Psoas muscle (tissue), 8 donors: ENCODE results near the gene TMEM255B. TPM values are rescaled to one million over a fixed set of nuclear protein-coding genes. Genes with fewer than 3 reads are reported as not detected.
A peak's percentile ranks its signal among the peaks of the same experiment; 100 is the strongest.

Source experiments
- ATAC-seq, 4 donors: fragments of 200-7000 bp; cut with Tn5 transposase; one replicate each; pipeline ENCODE4 v1.9.1; 2020; ENCODE audit warnings: moderate library complexity in 3 of 4, mild to moderate bottlenecking in 2 of 4
- DNase-seq, 2 donors: peaks; one replicate each; pipeline ENCODE4 v3.0.0-alpha.2; 2020
- H3K27ac ChIP-seq: fragments of 200-600 bp; one replicate; pipeline ENCODE4 v1.8.0; 2022
- H3K27me3 ChIP-seq, 3 donors: fragments of 200-600 bp in 1 of 3; one replicate each; pipeline versions ENCODE4 v1.6.1 to v1.8.0; 2013 to 2022; ENCODE audit warnings: low read length in 2 of 3, mild to moderate bottlenecking in 2 of 3, moderate library complexity in 1 of 3; ENCODE audit not compliant: insufficient read depth in 3 of 3
- H3K36me3 ChIP-seq, 2 donors: fragments of 200-600 bp in 1 of 2; one replicate each; pipeline versions ENCODE4 v1.6.1 to v1.8.0; 2013 to 2022; ENCODE audit warnings: low read depth in 1 of 2, mild to moderate bottlenecking in 1 of 2, moderate library complexity in 1 of 2; ENCODE audit not compliant: insufficient read depth in 1 of 2
- H3K4me1 ChIP-seq: fragments of 200-600 bp; one replicate; pipeline ENCODE4 v1.8.0; 2022
- H3K4me3 ChIP-seq: fragments of 200-600 bp; one replicate; pipeline ENCODE4 v1.8.0; 2022; ENCODE audit warnings: mild to moderate bottlenecking
- H3K9me3 ChIP-seq: fragments of 200-600 bp; one replicate; pipeline ENCODE4 v1.8.0; 2022
- CTCF ChIP-seq: fragments of 200-600 bp; IDR thresholded peaks from one replicate; pipeline ENCODE4 v1.8.0; 2022; ENCODE audit warnings: antibody characterized with exemption
- WGBS, 3 donors: extraction: QIAGEN DNeasy Blood & Tissue Kit; methylation state at CpG; one replicate each; pipeline versions ENCODE4 v1.1.6 to v1.1.7; 2013; 5-methylcytosine and 5-hydroxymethylcytosine counted together
- intact Hi-C, 2 donors: fragments of 100-400 bp; cut with DNase I; formaldehyde crosslinking; loops; one replicate each; pipeline versions ENCODE4 v1.11.0 to v1.14.2; 2022
- polyA plus RNA-seq, 3 donors: library from polyadenylated mRNA; stranded (reverse); fragments of 200-250 nt; gene quantifications; one replicate each; pipeline ENCODE4 v1.2.3, GENCODE V29; 2013
- total RNA-seq, 4 donors: library from RNA; stranded (reverse); fragmentation: NEBNext Ultra II Directional in 2 of 4; extraction: Animal tissue kit (Norgen Biotek cat#: 25700) in 2 of 4; gene quantifications; one replicate each; pipeline versions ENCODE4 v1.2.1 to v1.2.4, GENCODE V29; 2021 to 2023
- donor health status: healthy with polysubstance abuse.
- donor health status: DM: no; HTN: no; CAD: no; lungs with moderate emphysema.
- donor health status: Bipolar disorder and iron deficiency.
- donor health status: healthy.
- donor health status: DM: yes; HTN: yes; CAD: no.
- donor health status: DM: no; HTN: no; CAD: no.
- donor health status: DM: no; HTN: no; CAD: no.
- donor health status: DM: yes; HTN: yes; CAD: no.

The TMEM255B gene
- total and polyA plus RNA-seq, 7 donors, result 0.45 to 5.1 (median 2.1) TPM

GRCh38 chr13:113816254-113816929 is 57.4 kb downstream of the TMEM255B start:
- no peak overlapping the region for H3K27ac ChIP-seq
- H3K4me1 ChIP-seq, result peaks cover 33% of the 10 kb centered on the region
- TF ChIP-seq CTCF, result no peak
- H3K9me3 ChIP-seq, result no peaks in the 10 kb centered on the region
- intact Hi-C loops, result loop anchor here (2.0 to 5.0 kb wide), 4 partner anchors 88 to 411 kb away; no protein-coding TSS in a partner anchor
- DNase-seq (peak in 1 of 2 donors; percentile 50), ATAC-seq (no peak)
- H3K27me3 ChIP-seq, result peaks cover 0 to 2% (median 0%) of the 10 kb centered on the region in 3 donors
- H3K4me3 ChIP-seq, result no peak overlapping the region
- 72% methylated on average over 24 to 25 of the region's 25 CpGs for WGBS, 3 donors
- H3K36me3 ChIP-seq, result no peaks in the 10 kb centered on the region

GRCh38 chr13:113816946-113817859 is 58.2 kb downstream of the TMEM255B start:
- 13 to 22% (median 14%) methylated on average over 20 to 24 of the region's 24 CpGs for WGBS, 3 donors
- peak overlapping the region; percentile 58 for H3K27ac ChIP-seq
- H3K36me3 ChIP-seq, result peaks cover 0 to 5% of the 10 kb centered on the region in 2 donors
- TF ChIP-seq CTCF, result peak; percentile 87
- H3K27me3 ChIP-seq, result peaks cover 0 to 2% (median 0%) of the 10 kb centered on the region in 3 donors
- intact Hi-C loops, result loop anchor here (1.0 to 5.0 kb wide), 6 partner anchors 87 to 410 kb away; no protein-coding TSS in a partner anchor
- peak; percentile 36 to 47 (median 39) for ATAC-seq
- DNase-seq, result peak; percentile 87 to 93
- H3K4me1 ChIP-seq, result peaks cover 41% of the 10 kb centered on the region
- H3K9me3 ChIP-seq, result no peaks in the 10 kb centered on the region
- H3K4me3 ChIP-seq, result no peak overlapping the region

- H3K9me3 ChIP-seq, result no peaks in the 10 kb centered on the region
- peaks cover 0 to 14% of the 10 kb centered on the region in 2 donors for H3K36me3 ChIP-seq
- no peak for ATAC-seq
- no peak overlapping the region for H3K4me3 ChIP-seq
- peak in 1 of 2 donors; percentile 65 for DNase-seq
- peaks cover 45% of the 10 kb centered on the region for H3K4me1 ChIP-seq
- TF ChIP-seq CTCF, result no peak
- peaks cover 0 to 2% (median 0%) of the 10 kb centered on the region in 3 donors for H3K27me3 ChIP-seq
- 73 to 77% (median 75%) methylated on average over 55 to 60 of the region's 60 CpGs for WGBS, 3 donors
- intact Hi-C loops, result loop anchor here (1.0 to 5.0 kb wide), 6 partner anchors 86 to 409 kb away; no protein-coding TSS in a partner anchor
- H3K27ac ChIP-seq, result peak overlapping the region; percentile 58
Observed at GRCh38 chr13:113817860-113818691, 59.0 kb downstream of the TMEM255B start.

- intact Hi-C loops, result loop anchor here in 1 of 2 donors (5.0 kb wide), 1 partner anchor 409 kb away; no protein-coding TSS in a partner anchor
- Histone ChIP-seq H3K27ac (peak overlapping the region; percentile 58), H3K4me1 (peaks cover 45% of the 10 kb centered on the region), H3K36me3 (peaks cover 0 to 21% of the 10 kb centered on the region in 2 donors), H3K9me3 (no peaks in the 10 kb centered on the region), H3K4me3 (no peak overlapping the region), H3K27me3 (peaks cover 0 to 2% (median 0%) of the 10 kb centered on the region in 3 donors)
- ATAC-seq, result no peak
- no peak for TF ChIP-seq CTCF
- peak in 1 of 2 donors; percentile 56 for DNase-seq
- WGBS, 3 donors, result 83 to 89% (median 87%) methylated on average over 25 to 26 of the region's 26 CpGs
Observed at GRCh38 chr13:113818700-113819295, 59.8 kb downstream of the TMEM255B start.
